GM08714 (cell line): ENCODE measurements around the gene HPS5.

ENCODE experiments used
- H3K4me3 ChIP-seq: fragments of 200-500 bp; sonication (Bioruptor generic); 2 replicates; pipeline ENCODE4 v1.5.1; 2014; ENCODE audit warnings: mild to moderate bottlenecking, low read length, inconsistent platforms
- ZNF274 ChIP-seq: IDR thresholded peaks from 2 replicates; pipeline ENCODE4 v1.6.1; 2012; ENCODE audit warnings: mild to moderate bottlenecking, low read depth, low read length

Gene HPS5

GRCh38 chr11:18245396-18245795 lies 76.5 kb downstream of the HPS5 start:
- H3K4me3 ChIP-seq, result no peak overlapping the region
- TF ChIP-seq ZNF274, result no peak

GRCh38 chr11:18243783-18244362 lies 78.1 kb downstream of the HPS5 start:
- H3K4me3 ChIP-seq, result no peak overlapping the region
- TF ChIP-seq ZNF274, result no peak

GRCh38 chr11:18239655-18240054 lies 82.3 kb downstream of the HPS5 start:
- H3K4me3 ChIP-seq, result no peak overlapping the region
- TF ChIP-seq ZNF274, result no peak

GRCh38 chr11:18236664-18237356 lies 85.1 kb downstream of the HPS5 start, which contains the start of gene SAA4:
TSS of gene SAA4 (minus strand) at chr11:18236802. CDS start at chr11:18235926, 876 bp downstream.
- TF ChIP-seq ZNF274, result no peak

GRCh38 chr11:18235394-18236334 lies 86.3 kb downstream of the HPS5 start:
- H3K4me3 ChIP-seq, result no peak overlapping the region
- no peak for TF ChIP-seq ZNF274

More at GRCh38 chr11:18236664-18237356, 85.1 kb downstream of the HPS5 start, which contains the start of gene SAA4:
- no peak within 1 kb of the TSS for H3K4me3 ChIP-seq

GRCh38 chr11:18233912-18234311 lies 88.0 kb downstream of the HPS5 start:
- TF ChIP-seq ZNF274, result no peak
- no peak overlapping the region for H3K4me3 ChIP-seq

- TF ChIP-seq ZNF274, result no peak
- no peak overlapping the region for H3K4me3 ChIP-seq
These were observed 91.1 kb downstream of the HPS5 start for GRCh38 chr11:18230859-18231258.

- TF ChIP-seq ZNF274, result no peak
- H3K4me3 ChIP-seq, result no peak overlapping the region
These were observed 92.4 kb downstream of the HPS5 start for GRCh38 chr11:18229501-18229900.
